Fibroblast of mammary gland (primary cell): ENCODE results near the gene C3orf80.

ENCODE experiments used
- DNase-seq: peaks from one replicate; pipeline ENCODE4 v3.0.0-alpha.2; 2010; ENCODE audit warnings: low read depth
- H3K4me3 ChIP-seq: 2 replicates; pipeline ENCODE4 v1.5.1; 2011; ENCODE audit warnings: low read depth, mild to moderate bottlenecking, low read length, moderate library complexity; ENCODE audit not compliant: control insufficient read depth
- CTCF ChIP-seq: conservative IDR thresholded peaks from 2 replicates; pipeline ENCODE4 v1.5.1; 2011; ENCODE audit warnings: low read depth, low read length, inconsistent platforms; ENCODE audit not compliant: control insufficient read depth, insufficient read depth

Gene C3orf80

GRCh38 chr3:160184655-160185054 is 40.6 kb upstream of the C3orf80 start:
- H3K4me3 ChIP-seq = no peak overlapping the region
- TF ChIP-seq CTCF = no peak
- peak; percentile 72 for DNase-seq

GRCh38 chr3:160185751-160186150 is 39.5 kb upstream of the C3orf80 start:
- DNase-seq = no peak
- TF ChIP-seq CTCF = no peak
- no peak overlapping the region for H3K4me3 ChIP-seq

- DNase-seq = no peak
- no peak overlapping the region for H3K4me3 ChIP-seq
- TF ChIP-seq CTCF = no peak
These were observed 37.9 kb upstream of the C3orf80 start for GRCh38 chr3:160187288-160187687.

GRCh38 chr3:160192310-160193029 is 32.8 kb upstream of the C3orf80 start:
- no peak for TF ChIP-seq CTCF
- H3K4me3 ChIP-seq = no peak overlapping the region
- no peak for DNase-seq

GRCh38 chr3:160193644-160194192 is 31.5 kb upstream of the C3orf80 start:
- no peak for DNase-seq
- H3K4me3 ChIP-seq = no peak overlapping the region
- TF ChIP-seq CTCF = no peak

- TF ChIP-seq CTCF = no peak
- H3K4me3 ChIP-seq = no peak overlapping the region
- DNase-seq = no peak
These were observed 30.8 kb upstream of the C3orf80 start for GRCh38 chr3:160194438-160194837.
